HG03432 (cell line): ENCODE results near the gene CKAP5.

Source experiments
- ATAC-seq: cut with Tn5 transposase; IDR thresholded peaks from one replicate; pipeline ENCODE4 v1.9.1; 2021; ENCODE audit warnings: mild to moderate bottlenecking, moderate library complexity; ENCODE audit not compliant: unreplicated experiment

The CKAP5 gene

GRCh38 chr11:46769636-46770221 is 76.4 kb downstream of the CKAP5 start:
- no peak for ATAC-seq

GRCh38 chr11:46766656-46767055 is 79.4 kb downstream of the CKAP5 start:
- no peak for ATAC-seq

GRCh38 chr11:46762248-46762647 is 83.8 kb downstream of the CKAP5 start:
- no peak for ATAC-seq

GRCh38 chr11:46761807-46762206 is 84.3 kb downstream of the CKAP5 start:
- no peak for ATAC-seq

- no peak for ATAC-seq
Observed at GRCh38 chr11:46760429-46761128, 85.5 kb downstream of the CKAP5 start.

GRCh38 chr11:46759196-46759595 is 86.9 kb downstream of the CKAP5 start:
- no peak for ATAC-seq

GRCh38 chr11:46755962-46756361 is 90.1 kb downstream of the CKAP5 start:
- ATAC-seq = no peak

- no peak for ATAC-seq
Observed at GRCh38 chr11:46747150-46747549, 98.9 kb downstream of the CKAP5 start.

- ATAC-seq = no peak
Observed at GRCh38 chr11:46745995-46746394, 100.1 kb downstream of the CKAP5 start.

GRCh38 chr11:46745328-46745727 is 100.8 kb downstream of the CKAP5 start:
- no peak for ATAC-seq

- no peak for ATAC-seq
Observed at GRCh38 chr11:46743693-46744339, 102.3 kb downstream of the CKAP5 start.

- ATAC-seq = no peak
Observed at GRCh38 chr11:46743043-46743442, 103.0 kb downstream of the CKAP5 start.

GRCh38 chr11:46741600-46742484 is 104.2 kb downstream of the CKAP5 start:
- ATAC-seq = no peak

- ATAC-seq = no peak
Observed at GRCh38 chr11:46738887-46739286, 107.2 kb downstream of the CKAP5 start.

- ATAC-seq = no peak
Observed at GRCh38 chr11:46737699-46738098, 108.4 kb downstream of the CKAP5 start.

GRCh38 chr11:46736615-46737014 is 109.5 kb downstream of the CKAP5 start:
- ATAC-seq = no peak

- no peak for ATAC-seq
Observed at GRCh38 chr11:46736146-46736545, 109.9 kb downstream of the CKAP5 start.

- ATAC-seq = no peak
Observed at GRCh38 chr11:46733234-46733633, 112.8 kb downstream of the CKAP5 start.

GRCh38 chr11:46731545-46731944 is 114.5 kb downstream of the CKAP5 start:
- ATAC-seq = no peak

GRCh38 chr11:46729110-46730027 is 116.7 kb downstream of the CKAP5 start:
- no peak for ATAC-seq
